GM12878 (cell line): Measurements from ENCODE around the gene CLCN2. TPM values are rescaled to one million over a fixed set of nuclear protein-coding genes. Genes with fewer than 3 reads are reported as not detected.
A peak's percentile ranks its signal among the peaks of the same experiment; 100 is the strongest.

Experiments used
- CBFB ChIP-seq: IDR thresholded peaks from 2 replicates; pipeline ENCODE4 v1.6.1; 2016; ENCODE audit warnings: antibody characterized with exemption, low read depth
- E2F4 ChIP-seq: IDR thresholded peaks from 2 replicates; pipeline ENCODE4 v1.6.1; 2012; ENCODE audit warnings: low read depth, low read length, improper control_type of control experiment
- GATAD2B ChIP-seq: fragments of 450-650 bp; conservative IDR thresholded peaks from 2 replicates; pipeline ENCODE4 v1.6.1; 2017; ENCODE audit warnings: low read depth, mild to moderate bottlenecking, moderate library complexity
- MYC ChIP-seq: IDR thresholded peaks from 2 replicates; pipeline ENCODE4 v1.6.1; 2011; ENCODE audit warnings: mild to moderate bottlenecking, low read length, moderate library complexity, inconsistent platforms; ENCODE audit not compliant: insufficient read depth, insufficient replicate concordance, insufficient read length, severe bottlenecking
- NKRF ChIP-seq: fragments of 450-650 bp; conservative IDR thresholded peaks from 2 replicates; pipeline ENCODE4 v1.6.1; 2017; ENCODE audit warnings: mild to moderate bottlenecking, moderate library complexity
- NRF1 ChIP-seq: conservative IDR thresholded peaks from 2 replicates; pipeline ENCODE4 v1.6.1; 2011; ENCODE audit warnings: mild to moderate bottlenecking, low read depth, low read length, improper control_type of control experiment
- PAX5 ChIP-seq: IDR thresholded peaks from 2 replicates; pipeline ENCODE4 v1.6.1; 2011; ENCODE audit warnings: low read depth, low read length, borderline replicate concordance
- POLR2A ChIP-seq: IDR thresholded peaks from 2 replicates; pipeline ENCODE4 v1.6.1; 2011; ENCODE audit warnings: low read depth, mild to moderate bottlenecking, low read length
- POLR2AphosphoS2 ChIP-seq: IDR thresholded peaks from 2 replicates; pipeline ENCODE4 v1.6.1; 2011; ENCODE audit warnings: low read depth, mild to moderate bottlenecking, low read length, improper control_type of control experiment, moderate library complexity
- POU2F2 ChIP-seq: IDR thresholded peaks from 3 replicates; pipeline ENCODE4 v1.6.1; 2011; ENCODE audit warnings: low read depth, mild to moderate bottlenecking, low read length, borderline replicate concordance
- RELA ChIP-seq: fragments of 450-650 bp; IDR thresholded peaks from 2 replicates; pipeline ENCODE4 v1.8.0; 2014; ENCODE audit warnings: borderline replicate concordance; ENCODE audit not compliant: partially characterized antibody
- SMAD1 ChIP-seq: fragments of 450-650 bp; IDR thresholded peaks from 2 replicates; pipeline ENCODE4 v1.6.1; 2018; ENCODE audit warnings: mild to moderate bottlenecking, low read depth; ENCODE audit not compliant: partially characterized antibody
- SMARCA5 ChIP-seq: fragments of 450-650 bp; IDR thresholded peaks from 2 replicates; pipeline ENCODE4 v1.6.1; 2017; ENCODE audit warnings: mild to moderate bottlenecking
- SMC3 ChIP-seq: IDR thresholded peaks from 2 replicates; pipeline ENCODE4 v1.6.1; 2011; ENCODE audit warnings: low read length, improper control_type of control experiment, borderline replicate concordance
- SPI1 ChIP-seq: IDR thresholded peaks from 2 replicates; pipeline ENCODE4 v1.6.1; 2011; ENCODE audit warnings: low read depth, mild to moderate bottlenecking, low read length, moderate library complexity, borderline replicate concordance; ENCODE audit not compliant: insufficient read depth
- SUZ12 ChIP-seq: fragments of 200-600 bp; sonication (generic); IDR thresholded peaks from one replicate; pipeline ENCODE4 v1.6.1; 2018; ENCODE audit warnings: antibody characterized with exemption, mild to moderate bottlenecking; ENCODE audit not compliant: unreplicated experiment
- YY1 ChIP-seq: IDR thresholded peaks from 2 replicates; pipeline ENCODE4 v1.6.1; 2011; ENCODE audit warnings: low read depth, mild to moderate bottlenecking, low read length
- polyA plus RNA-seq, 11 experiments: library from polyadenylated mRNA; depleted of rRNA in 4 of 11; unstranded in 6 of 11; stranded (reverse) in 5 of 11; fragments of >200 nt; fragmentation: Nextera tagmentation in 4 of 11; fragmentation: Illumina TruSeq in 1 of 11; extraction: Ambion mirVana in 4 of 11; extraction: Trizol in 1 of 11; gene quantifications; 1 replicate in 1 of 11; 2 replicates in 10 of 11; pipeline versions ENCODE4 v1.2.1 to v1.2.3, GENCODE V29; 2011 to 2016; ENCODE audit warnings: inconsistent platforms in 2 of 11, missing spikeins in 2 of 11, low read depth in 1 of 11
- total RNA-seq, 4 experiments: library from RNA; depleted of rRNA in 3 of 4; stranded (reverse); fragments of >200 nt in 3 of 4; fragmentation: Illumina TruSeq in 1 of 4; extraction: Trizol in 1 of 4; gene quantifications; 2 replicates each; pipeline versions ENCODE4 v1.2.1 to v1.2.3, GENCODE V29; 2013 to 2021

Gene CLCN2
- total and polyA plus RNA-seq, 10 of the 15 experiments (the other 5 are each of a cell fraction or from before 2014, with no cell fraction given): 0.13 to 2.6 (median 0.85) TPM; not detected in 1

DNA sequence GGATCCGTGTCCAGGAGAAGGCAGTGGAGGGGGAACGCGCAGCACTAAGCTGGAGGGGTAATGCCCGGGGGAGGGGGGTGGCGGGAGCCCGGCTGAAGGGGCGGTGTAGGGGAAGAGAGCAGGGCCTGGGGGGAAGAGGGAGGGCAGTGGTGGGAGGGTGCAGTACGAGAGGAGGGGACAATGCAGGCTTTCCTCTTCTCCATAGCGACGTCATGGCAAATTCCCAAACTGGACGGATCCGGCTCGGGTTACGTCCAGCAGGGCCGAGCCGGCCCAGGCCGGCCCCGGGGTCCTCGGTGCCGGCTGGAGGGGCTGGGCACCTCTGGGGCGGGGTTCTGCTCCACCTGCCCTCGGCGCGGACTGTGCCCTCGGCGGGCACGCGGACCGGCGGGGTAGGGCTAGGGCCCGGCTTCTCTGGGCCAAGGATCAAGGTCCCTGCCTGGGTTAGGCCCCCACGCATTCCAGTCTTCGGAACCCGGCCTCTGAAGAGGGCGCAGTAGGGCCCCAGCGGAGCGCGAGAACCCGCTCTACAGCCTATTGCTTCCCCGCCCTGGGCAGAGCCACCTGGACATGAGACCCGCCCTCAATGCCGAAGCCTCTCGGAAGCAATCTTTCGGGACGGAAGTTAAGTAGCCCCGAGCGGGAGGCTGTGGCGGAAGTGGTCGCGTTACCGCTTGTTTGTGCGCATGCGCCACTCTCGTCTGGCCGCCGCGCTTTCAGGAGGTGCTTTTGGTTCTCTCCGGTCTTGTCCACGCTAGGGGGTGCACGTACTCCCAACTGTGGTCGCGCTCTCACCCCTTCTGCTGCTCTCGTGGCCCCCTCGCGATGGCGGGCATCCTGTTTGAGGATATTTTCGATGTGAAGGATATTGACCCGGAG, 1.5 kb upstream of the CLCN2 start (continued):
- TF ChIP-seq NKRF: peak; percentile 41; the same call in 1 of the 2 replicates
- TF ChIP-seq SMAD1: peak; percentile 75
- no peak for TF ChIP-seq E2F4
- TF ChIP-seq PAX5: no peak
- TF ChIP-seq GATAD2B: peak; percentile 66
- peak; percentile 79; the same call in 1 of the 2 replicates for TF ChIP-seq CBFB
- TF ChIP-seq RELA: no peak
- TF ChIP-seq SPI1: 0 out of 2 replicates have a peak, but pooled peaks have one; percentile 10
- TF ChIP-seq YY1: peak; percentile 77
- peak; percentile 76; the same call in 1 of the 2 replicates for TF ChIP-seq SMARCA5
- TF ChIP-seq POU2F2: peak; percentile 27; the same call in 1 of the 3 replicates
- no peak for TF ChIP-seq SUZ12
- no peak for TF ChIP-seq MYC
- peak; percentile 91 for TF ChIP-seq POLR2A
- peak; percentile 65; the same call in 1 of the 2 replicates for TF ChIP-seq POLR2AphosphoS2
- TF ChIP-seq NRF1: peak; percentile 68
- TF ChIP-seq SMC3: 0 out of 2 replicates have a peak, but pooled peaks have one; percentile 14
